DMS 273 (cell line): Measurements from ENCODE around the gene ZGPAT.

Experiments used
- DNase-seq: peaks from one replicate; lab custom pipeline; 2025; ENCODE audit not compliant: unreplicated experiment; lab: John Stamatoyannopoulos, UW

The ZGPAT gene

DNA sequence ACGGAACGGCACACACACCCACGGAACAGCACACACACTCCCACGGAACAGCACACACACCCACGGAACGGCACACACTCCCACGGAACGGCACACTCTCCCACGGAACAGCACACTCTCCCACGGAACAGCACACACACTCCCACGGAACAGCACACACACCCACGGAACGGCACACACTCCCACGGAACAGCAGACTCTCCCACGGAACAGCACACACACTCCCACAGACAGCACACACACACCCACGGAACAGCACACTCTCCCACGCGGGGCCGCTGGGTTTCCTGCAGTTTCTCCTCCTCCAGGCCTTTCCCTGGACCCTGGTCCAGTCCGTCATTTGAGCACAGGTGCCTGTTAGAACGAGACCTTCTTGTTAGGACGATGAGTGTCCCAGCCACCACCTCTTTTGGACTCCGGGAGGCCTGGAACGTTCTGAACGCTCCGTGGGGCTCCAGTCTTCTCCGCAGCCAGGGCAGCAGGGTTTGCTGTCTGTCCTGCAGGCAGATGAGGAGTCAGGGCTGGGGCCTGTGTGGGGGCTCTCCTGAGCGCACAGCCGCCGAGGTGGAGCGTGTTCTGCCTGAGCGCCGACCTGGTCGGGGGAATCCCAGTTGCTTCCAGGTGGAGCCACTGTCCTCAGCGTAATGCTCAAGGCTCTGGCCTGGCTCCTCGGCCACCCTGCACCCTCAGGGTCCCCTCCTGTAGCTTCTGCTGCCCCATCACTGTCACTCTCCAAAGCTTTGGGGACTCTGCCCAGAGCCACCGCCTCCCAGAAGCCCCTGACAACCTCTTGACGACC, 29.0 kb upstream of the ZGPAT start:
- DNase-seq: no peak

DNA sequence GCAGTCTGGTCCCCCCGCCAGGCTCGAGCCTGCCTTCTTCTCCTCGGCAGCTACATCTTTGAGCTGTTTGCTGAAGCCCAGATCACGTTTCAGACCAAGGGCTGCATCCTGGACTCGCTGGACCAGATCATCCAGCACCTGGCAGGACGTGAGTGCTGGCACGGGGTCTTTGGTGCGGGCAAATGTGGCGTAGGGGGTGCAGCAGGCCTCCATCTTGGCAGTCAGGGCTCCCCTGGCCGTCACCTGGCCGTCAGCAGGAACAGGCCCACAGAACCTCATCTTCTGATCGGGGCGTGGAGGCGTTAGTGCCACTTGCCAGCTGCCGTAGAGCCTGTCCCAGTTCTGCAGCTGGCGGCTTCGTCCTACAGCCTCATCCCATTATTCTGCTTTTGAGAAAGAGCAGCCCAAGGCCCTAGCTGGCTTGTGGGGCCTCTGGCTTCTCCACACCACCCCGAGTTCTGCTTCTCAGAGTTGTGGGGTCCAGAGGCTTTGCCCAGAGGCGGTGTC, 28.0 kb upstream of the ZGPAT start:
- DNase-seq: no peak

DNA sequence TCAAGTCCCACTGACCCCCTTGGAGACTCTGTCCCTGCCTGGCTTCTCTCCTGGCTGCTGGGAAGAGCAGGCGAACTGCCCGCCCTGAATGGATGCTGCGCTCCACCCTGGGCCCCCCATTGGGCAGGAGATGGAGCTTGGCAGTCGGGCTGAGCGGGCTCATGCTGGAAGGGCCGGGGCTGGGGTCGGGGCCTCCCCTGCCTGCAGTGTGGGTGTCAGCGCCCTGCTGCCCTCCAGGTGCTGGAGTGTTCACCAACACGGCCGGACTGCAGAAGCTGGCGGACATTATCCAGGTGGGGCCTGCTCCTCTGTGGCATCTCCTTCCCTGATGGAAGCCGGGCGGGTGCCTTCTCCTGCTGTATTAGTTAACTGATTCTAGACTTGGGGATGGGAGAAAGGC, 27.4 kb upstream of the ZGPAT start:
- DNase-seq: no peak

DNA sequence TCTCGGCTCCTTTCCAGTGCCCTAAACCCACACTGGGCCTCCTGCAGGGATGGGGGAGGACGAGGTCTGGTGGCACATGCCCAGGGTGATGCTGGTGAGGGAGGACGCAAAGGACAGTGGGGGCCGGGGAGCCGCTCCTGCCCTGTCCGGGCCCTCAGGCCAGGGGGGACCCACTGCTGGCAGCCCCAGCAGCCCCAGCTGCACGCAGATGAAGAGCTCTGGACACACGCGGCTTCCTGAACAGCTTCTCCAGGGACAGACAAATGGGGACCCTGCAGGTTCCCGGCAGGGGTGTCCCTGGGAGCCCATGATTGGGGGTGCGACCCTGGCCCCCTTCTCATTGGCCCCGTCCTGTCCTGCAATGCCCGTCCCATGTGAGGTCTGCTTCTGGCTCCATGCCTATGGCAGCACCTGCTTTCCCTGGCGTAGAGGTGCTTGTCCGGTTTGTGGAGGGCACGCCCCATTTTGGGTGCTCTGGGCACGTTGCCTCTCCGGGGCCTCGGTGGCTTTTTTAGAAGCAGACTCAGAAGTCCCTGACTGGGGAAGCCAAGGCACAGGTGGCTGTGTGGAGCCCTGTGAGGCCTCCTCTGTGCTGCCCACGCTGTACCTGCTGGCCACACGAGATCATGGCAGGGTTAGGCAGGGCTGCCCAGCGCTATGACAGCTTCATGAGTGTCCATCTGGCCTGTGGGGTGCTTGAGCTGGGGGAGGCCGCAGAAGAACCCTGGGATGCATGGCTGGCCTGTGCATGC, 26.8 kb upstream of the ZGPAT start:
- no peak for DNase-seq

DNA sequence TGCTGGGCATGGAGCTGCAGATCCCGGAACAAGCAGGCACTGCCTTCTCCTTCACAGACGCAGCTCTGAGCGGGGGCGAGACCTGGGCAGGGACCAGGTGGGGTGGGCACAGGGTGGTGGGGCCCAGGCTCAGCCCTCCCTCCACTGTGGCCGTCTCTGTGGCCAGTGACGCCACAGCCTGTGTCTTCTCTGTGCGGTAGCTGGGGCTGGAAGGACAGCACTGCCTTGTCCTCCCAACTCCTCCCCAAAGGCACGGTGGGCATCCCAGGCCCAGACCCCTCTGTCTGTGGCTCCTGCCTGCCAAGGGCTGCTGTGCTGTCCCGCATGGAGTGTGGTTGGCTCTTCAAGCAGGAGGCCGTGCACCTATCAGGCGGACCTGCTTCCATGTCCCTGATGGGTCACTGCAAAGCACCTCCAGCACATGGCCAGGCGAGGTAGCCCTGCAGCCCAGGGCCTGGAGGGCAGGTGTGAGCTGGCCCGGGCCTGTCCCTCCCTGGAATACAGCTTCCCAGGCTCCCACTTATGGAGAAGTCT, 26.2 kb upstream of the ZGPAT start:
- DNase-seq: no peak

DNA sequence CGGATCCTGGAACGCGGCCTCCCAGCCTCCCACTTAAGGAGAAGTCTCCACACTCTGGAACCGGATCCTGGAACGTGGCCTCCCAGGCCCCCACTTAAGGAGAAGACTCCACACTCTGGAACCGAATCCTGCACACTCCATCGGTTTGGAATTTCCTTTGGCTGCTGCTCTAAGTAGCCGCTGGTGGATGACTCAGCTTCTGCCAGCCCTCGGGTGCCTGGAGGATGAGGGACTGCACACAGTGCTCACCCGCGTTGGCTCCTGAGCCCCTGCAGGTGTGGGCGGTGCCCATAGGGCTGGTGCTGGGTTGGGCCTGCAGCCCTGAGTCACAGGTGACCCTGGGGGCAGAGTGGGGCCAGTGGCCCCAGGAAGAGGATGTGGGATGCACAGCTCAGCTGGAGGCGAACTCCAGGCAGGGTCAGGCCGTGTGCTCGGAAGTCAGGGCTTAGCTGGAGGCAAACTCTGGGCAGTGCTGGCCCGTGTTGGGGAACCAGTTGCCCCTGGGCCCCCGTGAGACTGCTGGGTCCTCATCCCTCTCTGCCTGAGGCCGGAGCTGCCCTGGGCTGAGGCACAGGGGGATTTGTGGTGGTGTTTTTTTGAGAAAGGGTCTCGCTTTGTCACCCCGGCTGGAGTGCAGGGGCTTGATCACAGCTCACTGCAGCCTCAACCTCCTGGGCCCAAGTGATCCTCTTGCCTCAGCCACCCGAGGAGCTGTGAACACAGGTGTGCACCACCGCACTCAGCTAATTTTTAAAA, 25.3 kb upstream of the ZGPAT start:
- DNase-seq: no peak

DNA sequence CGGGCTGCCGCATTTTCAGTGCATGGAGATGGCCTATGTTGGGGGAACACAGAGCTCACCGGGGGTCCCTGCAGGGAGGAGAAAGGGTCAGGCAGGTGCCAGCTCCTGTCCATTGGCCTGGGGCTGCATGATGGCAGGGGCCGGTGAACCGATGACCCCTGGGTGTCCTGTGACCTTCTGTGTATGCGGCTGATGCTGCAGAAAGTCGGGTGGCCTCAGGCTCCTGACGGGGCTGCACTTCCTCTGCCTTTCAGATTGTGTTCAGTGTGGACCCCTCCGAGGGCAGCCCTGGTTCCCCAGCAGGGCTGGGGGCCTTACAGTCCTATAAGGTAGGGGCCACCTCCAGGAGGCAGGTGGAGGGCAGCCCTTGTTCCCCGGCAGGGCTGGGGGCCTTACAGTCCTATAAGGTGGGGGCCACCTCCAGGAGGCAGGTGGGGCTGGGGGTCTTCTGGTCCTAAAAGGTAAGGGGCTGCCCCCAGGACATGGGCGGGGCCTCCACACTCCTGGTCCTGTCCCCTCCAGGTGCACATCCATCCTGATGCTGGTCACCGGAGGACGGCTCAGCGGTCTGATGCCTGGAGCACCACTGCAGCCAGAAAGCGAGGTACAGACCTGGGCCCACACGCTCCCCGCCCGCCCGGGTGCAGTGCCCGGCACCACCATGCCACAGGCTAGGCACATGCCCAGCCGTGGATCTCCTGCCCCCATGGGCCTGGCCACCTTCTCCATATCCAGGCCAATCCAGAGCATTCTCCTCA, 22.4 kb upstream of the ZGPAT start:
- no peak for DNase-seq

DNA sequence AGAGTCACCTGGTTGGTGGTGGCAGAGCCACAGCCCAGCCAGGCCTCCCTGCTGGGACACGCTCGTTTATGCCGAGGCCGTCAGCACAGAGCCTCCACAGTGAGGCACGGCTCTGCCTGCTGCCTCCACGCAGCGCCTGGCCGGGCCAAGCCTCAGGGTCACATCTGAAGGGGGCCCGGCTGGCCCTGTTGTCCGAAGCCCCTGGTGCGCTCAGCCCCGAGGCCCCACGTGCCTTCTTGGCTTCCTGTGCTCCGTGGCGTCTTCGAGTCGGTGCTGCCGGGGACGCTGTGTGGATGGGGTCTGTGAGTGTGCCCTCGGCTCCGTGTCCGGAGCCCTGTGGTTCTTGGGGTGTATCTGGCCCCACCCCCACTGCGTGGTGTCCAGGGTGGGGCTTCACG, 21.7 kb upstream of the ZGPAT start:
- DNase-seq: no peak

DNA sequence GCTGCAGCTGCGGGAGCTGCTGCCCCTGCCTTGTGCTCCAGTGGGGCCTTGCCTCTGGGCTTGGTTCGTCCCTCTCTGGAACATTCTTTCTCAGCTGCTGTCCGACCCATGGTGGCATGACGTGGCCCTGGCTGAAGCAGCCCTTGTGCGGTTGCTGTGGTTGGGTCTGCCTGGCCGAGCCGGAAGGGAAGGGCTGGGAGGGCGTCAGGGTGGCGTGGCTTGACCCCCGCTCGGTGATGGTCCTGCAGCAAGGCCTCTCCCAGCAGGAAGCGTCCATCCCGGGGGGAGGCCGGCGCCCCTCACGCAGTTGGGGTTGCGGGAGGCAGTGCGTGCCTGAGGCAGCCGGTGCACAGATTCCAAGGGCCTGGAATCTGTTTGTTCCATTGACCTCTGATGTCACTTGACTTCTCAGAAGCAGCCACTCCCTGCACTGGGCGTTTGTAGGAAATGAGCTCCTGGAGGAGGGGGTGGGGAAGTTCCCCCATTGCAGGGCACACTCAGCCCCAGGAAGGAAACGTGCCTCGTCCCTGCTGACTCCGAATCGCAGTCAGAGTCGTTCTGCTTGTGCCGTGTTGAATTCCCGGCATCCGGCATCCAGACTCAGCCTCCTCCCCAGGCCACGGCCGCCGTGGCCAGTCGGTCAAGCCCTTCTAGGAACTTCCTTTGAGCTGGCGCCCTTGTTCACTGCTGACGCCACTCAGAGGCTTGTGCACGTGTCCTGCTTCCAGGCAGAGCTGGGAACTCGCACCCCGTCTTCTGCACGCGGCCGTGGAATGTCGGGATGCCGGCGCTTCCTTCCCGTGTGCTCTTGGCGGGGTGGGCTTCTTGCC, 21.1 kb upstream of the ZGPAT start:
- DNase-seq: no peak

DNA sequence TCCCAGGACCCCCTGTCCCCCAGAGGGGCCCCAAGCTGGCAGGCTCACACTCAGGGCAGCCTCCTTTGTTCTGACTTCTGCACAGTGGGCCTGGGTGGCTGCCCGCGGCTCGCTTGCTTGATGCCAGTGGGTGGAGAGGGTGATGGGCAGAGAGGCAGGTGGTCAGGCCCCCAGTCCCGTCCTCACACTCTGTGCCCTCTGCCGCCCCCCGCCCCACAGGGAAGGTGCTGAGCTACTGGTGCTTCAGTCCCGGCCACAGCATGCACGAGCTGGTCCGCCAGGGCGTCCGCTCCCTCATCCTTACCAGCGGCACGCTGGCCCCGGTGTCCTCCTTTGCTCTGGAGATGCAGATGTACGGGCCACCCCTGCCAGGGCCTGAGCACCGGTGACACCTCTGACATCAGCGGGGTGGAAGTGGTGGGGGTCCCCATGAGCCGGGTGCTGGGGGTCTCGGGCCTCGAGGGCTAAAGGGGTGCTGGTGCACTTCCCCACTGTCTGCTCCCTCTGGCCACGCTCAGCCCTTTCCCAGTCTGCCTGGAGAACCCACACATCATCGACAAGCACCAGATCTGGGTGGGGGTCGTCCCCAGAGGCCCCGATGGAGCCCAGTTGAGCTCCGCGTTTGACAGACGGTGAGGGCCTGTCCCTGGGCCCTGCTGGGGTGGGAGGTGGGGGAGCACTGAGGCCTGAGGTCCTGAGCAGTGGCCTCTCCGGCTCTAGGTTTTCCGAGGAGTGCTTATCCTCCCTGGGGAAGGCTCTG, 20.2 kb upstream of the ZGPAT start:
- no peak for DNase-seq

DNA sequence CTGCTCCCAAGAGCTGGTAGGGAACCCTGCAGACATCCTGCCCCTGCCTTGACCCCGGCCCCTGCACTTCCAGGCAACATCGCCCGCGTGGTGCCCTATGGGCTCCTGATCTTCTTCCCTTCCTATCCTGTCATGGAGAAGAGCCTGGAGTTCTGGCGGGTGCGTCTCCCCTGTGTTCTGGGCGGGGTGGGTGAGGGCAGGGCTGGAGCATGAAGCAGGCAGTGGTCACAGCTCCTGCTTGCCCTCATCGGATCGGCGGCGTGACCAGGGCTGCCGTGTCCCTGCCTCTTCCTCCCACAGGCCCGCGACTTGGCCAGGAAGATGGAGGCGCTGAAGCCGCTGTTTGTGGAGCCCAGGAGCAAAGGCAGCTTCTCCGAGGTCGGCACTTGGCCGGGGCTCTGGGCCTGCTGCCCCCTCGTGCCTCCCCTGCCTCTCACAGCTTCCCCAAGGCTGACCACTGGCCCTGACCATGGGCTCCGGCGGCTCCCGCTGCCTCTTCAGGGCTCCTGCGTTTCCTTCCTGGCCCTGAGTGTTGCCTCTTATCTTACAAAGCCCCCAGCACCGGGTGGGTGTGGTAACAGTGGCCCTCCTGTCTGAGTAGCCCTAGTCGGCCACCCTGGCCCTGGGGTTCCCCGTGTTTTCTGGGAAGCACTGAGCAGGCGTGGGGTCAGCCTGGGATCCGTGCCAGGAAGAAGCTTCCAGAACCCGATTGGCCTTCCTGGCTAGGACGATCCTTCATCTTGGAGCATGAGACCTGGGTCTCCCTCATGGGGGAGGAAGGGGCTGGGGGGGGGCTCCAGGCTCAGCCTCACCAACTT, 19.4 kb upstream of the ZGPAT start:
- DNase-seq: no peak

DNA sequence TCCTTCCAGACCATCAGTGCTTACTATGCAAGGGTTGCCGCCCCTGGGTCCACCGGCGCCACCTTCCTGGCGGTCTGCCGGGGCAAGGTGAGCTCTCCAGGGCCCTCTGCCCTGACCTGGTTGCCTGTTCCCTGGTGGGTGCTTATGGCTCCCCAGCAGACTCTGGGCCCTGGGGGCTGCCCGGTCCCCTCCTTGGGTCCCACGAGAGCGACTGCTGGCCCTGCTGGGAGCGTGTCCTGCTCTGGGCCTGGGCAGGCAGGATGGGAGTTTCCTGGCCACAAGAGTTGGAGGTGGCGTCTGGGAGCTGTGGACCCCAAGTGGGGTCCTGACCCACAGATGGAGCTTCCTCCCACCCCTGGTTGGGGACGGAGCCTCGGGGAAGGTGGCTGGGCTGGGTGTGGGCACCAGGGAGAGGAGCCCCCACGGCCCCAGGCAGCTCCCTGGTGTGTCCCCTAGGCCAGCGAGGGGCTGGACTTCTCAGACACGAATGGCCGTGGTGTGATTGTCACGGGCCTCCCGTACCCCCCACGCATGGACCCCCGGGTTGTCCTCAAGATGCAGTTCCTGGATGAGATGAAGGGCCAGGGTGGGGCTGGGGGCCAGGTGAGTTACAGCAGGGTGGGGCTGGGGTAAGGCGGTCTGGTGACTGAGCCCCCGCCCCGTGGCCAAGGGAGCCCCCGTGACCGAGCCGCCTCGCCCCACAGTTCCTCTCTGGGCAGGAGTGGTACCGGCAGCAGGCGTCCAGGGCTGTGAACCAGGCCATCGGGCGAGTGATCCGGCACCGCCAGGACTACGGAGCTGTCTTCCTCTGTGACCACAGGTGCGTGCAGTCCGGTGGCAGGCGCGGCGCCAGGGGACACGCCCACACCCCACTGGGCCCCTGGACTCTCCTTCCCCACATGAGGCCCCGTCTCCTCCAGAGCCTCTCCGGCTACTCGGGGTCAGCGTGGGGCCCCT, 18.5 kb upstream of the ZGPAT start:
- no peak for DNase-seq

DNA sequence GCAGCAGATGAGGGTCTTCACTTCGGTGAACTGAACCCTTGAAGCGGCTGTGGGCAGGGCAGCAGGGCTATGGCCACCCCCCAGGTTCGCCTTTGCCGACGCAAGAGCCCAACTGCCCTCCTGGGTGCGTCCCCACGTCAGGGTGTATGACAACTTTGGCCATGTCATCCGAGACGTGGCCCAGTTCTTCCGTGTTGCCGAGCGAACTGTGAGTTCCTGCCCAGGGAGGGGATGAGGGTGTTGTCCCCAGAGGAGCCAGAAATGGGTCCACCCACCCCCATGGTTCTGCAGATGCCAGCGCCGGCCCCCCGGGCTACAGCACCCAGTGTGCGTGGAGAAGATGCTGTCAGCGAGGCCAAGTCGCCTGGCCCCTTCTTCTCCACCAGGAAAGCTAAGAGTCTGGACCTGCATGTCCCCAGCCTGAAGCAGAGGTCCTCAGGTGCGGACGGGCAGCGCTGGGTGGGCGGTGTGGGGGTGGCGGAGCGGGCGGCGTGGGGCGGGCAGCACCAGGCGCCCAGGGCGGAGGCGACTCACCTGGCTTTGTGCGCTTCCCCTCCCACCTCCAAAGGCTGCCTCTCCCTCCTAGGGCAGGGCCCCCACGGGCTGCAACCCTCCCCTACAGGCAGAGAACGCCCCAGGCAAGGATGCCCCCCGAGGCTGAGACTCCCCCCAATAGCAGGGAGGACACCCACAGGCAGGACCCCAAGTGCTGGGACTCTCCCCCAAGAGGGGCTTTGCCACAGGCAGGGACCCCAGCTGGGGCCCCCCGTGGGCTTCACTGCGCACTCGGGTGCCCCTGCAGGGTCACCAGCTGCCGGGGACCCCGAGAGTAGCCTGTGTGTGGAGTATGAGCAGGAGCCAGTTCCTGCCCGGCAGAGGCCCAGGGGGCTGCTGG, 17.6 kb upstream of the ZGPAT start:
- no peak for DNase-seq

DNA sequence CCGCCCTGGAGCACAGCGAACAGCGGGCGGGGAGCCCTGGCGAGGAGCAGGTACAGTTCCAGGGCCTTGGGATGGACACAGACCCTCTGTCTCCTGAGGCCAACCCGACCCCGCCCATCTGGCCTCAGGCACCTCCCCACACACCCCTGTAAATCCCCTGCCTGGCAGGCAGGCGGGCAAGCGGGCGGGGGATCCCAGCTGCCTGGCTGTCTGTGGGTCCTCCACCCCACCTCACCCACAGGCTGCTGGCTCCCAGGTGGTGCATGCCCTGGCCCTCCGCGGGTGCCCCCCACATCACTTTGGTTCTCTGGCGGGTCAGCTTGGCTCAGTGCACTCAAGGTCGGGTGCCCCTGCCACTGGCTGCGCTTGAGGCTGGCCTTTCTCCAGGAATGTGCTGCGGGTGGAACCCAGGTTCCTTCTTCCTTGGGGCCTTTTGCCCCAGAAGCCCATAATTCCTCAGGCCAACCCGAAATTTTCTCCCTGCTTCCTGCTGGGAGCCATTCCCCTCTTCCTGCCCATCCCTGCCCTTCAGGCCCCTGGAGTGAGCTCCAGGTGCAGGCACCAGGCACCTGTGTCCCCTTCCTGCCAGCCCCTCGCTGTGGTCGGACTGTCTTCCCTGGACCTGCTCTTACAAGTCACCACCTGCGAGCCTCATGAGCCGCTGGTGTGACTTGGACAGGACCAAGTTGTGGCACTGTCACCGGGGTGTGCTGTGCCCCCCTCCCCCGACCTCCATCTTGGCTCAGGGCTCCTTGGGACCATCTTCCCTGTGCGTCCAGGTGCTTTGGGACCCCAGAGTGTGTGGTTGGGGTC, 16.7 kb upstream of the ZGPAT start:
- DNase-seq: peak; percentile 44

DNA sequence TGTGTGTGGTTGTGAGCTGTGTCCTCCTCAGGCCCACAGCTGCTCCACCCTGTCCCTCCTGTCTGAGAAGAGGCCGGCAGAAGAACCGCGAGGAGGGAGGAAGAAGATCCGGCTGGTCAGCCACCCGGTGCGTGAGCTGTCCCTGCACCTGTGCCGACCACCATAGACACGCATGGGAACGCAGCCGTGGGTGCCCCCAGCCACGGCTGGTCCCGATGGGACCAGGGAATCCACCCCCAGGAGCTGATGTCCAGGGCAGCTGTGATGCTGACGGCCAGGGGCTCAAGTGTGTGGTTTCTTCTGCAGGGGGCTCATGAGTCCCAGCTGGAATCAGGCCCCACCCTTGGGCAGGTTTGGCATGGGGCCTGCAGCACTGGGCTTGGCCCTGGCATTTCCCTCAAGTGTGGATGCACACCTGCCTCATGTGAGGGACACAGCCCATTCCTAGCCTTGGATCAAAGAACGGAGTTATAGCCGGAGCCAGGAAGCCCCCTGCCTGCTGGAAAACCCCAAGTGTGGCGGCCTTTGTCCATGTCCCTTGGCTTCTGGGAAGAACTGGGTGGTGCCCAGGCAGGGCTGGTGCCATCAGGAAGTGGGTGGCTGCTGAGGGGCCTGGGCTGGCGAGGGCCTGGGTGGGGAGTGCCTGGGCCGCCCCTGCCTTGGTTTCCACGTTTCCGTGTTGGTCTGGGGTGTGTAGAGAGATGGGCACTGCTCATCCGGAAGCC, 16.0 kb upstream of the ZGPAT start:
- DNase-seq: no peak
